DND-41 (cell line): ENCODE results near the gene RAI1.

Experiments
- ATAC-seq: fragments of 200-7000 bp; cut with Tn5 transposase; 3 replicates; pipeline ENCODE4 v1.9.1; 2021; ENCODE audit warnings: low read depth; ENCODE audit not compliant: insufficient read depth
- DNase-seq: peaks from one replicate; pipeline ENCODE4 v3.0.0-alpha.2; 2020
- H2AFZ ChIP-seq: 2 replicates; pipeline ENCODE4 v1.6.0; 2012; ENCODE audit warnings: low read depth, low read length
- H3K27ac ChIP-seq: 2 replicates; pipeline ENCODE4 v1.5.1; 2012; ENCODE audit warnings: low read length, inconsistent platforms
- H3K27me3 ChIP-seq: fragments of 200-600 bp; sonication (generic); 2 replicates; pipeline ENCODE4 v1.6.0; 2012; ENCODE audit warnings: low read length, mild to moderate bottlenecking, inconsistent platforms; ENCODE audit not compliant: insufficient read depth, poor library complexity
- H3K36me3 ChIP-seq: 2 replicates; pipeline ENCODE4 v1.5.1; 2012; ENCODE audit warnings: low read length, inconsistent platforms; ENCODE audit not compliant: insufficient read depth
- H3K4me1 ChIP-seq: 2 replicates; pipeline ENCODE4 v1.5.1; 2012; ENCODE audit warnings: mild to moderate bottlenecking, low read length; ENCODE audit not compliant: insufficient read depth
- H3K4me2 ChIP-seq: 2 replicates; pipeline ENCODE4 v1.6.0; 2012; ENCODE audit warnings: mild to moderate bottlenecking, moderate library complexity, low read length, inconsistent platforms; ENCODE audit not compliant: insufficient read depth
- H3K4me3 ChIP-seq, 2 experiments: fragments of 200-600 bp in 1 of 2; shearing (Covaris generic) in 1 of 2; 2 replicates each; pipeline ENCODE4 v1.5.1; 2012 to 2016; ENCODE audit warnings: inconsistent platforms in 2 of 2, low read length in 2 of 2, mild to moderate bottlenecking in 2 of 2, low read depth in 1 of 2, moderate library complexity in 1 of 2
- H3K79me2 ChIP-seq: 2 replicates; pipeline ENCODE4 v1.6.0; 2012; ENCODE audit warnings: low read length, inconsistent platforms; ENCODE audit not compliant: insufficient read depth
- H3K9ac ChIP-seq: 2 replicates; pipeline ENCODE4 v1.6.0; 2012; ENCODE audit warnings: low read depth, mild to moderate bottlenecking, inconsistent platforms, low read length, moderate library complexity
- H3K9me3 ChIP-seq: 2 replicates; pipeline ENCODE4 v1.5.1; 2012; ENCODE audit warnings: low read length, moderate library complexity, mild to moderate bottlenecking, inconsistent platforms; ENCODE audit not compliant: insufficient read depth, severe bottlenecking
- H4K20me1 ChIP-seq: 2 replicates; pipeline ENCODE4 v1.6.0; 2012; ENCODE audit warnings: low read length; ENCODE audit not compliant: insufficient read depth
- EZH2 ChIP-seq: IDR thresholded peaks from 3 replicates; pipeline ENCODE4 v1.6.1; 2012; ENCODE audit warnings: borderline replicate concordance, low read depth, mild to moderate bottlenecking, moderate library complexity, low read length, inconsistent platforms; ENCODE audit not compliant: severe bottlenecking
- TF ChIP-seq, protein P1 (sequence below): IDR thresholded peaks from 2 replicates; pipeline ENCODE4 v1.5.1; 2012; ENCODE audit warnings: borderline replicate concordance, low read length, moderate library complexity, mild to moderate bottlenecking; ENCODE audit not compliant: poor library complexity, severe bottlenecking; ENCODE audit errors: extremely low read depth

RAI1 gene

DNA sequence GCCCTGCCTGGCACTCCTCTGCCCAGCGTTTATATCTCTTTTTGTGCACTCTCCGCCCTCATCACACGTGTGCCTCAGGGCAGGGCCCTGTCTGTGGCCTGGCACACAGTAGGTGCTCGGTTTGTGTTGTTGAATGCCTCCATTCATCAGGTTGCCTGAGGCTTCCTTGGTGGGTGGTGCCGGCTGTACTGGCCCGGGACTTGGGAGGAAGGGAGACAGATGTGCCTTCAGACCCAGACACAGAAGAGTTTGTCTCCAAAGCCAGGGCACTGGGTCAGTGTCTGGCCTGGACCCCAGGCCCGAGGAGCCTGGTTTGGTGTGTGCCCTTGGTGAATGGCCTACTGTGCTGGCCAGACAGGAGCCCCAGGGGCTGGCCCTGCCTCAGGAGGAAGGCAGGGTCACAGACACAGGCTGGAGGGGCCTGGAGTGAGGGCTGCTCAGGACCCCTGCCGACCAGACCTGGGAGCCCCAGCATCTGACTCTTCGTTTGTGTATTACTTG, 71.6 kb downstream of the RAI1 start:
- DNase-seq (no peak), ATAC-seq (no peak)
- no peak for TF ChIP-seq EZH2
- TF ChIP-seq, protein P1, sequence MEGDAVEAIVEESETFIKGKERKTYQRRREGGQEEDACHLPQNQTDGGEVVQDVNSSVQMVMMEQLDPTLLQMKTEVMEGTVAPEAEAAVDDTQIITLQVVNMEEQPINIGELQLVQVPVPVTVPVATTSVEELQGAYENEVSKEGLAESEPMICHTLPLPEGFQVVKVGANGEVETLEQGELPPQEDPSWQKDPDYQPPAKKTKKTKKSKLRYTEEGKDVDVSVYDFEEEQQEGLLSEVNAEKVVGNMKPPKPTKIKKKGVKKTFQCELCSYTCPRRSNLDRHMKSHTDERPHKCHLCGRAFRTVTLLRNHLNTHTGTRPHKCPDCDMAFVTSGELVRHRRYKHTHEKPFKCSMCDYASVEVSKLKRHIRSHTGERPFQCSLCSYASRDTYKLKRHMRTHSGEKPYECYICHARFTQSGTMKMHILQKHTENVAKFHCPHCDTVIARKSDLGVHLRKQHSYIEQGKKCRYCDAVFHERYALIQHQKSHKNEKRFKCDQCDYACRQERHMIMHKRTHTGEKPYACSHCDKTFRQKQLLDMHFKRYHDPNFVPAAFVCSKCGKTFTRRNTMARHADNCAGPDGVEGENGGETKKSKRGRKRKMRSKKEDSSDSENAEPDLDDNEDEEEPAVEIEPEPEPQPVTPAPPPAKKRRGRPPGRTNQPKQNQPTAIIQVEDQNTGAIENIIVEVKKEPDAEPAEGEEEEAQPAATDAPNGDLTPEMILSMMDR = no peak
- Histone ChIP-seq H3K4me3 (peak overlapping the region; percentile 31 to 69; a peak in 3 of 4 replicates), H4K20me1 (peaks cover 77% of the 10 kb centered on the region), H3K27me3 (no peaks in the 10 kb centered on the region), H3K27ac (peak overlapping the region; percentile 81), H3K4me2 (peak overlapping the region; percentile 82), H3K9ac (peak overlapping the region; percentile 64), H3K79me2 (peaks cover 89% of the 10 kb centered on the region), H3K36me3 (peaks cover 5% of the 10 kb centered on the region), H3K9me3 (no peaks in the 10 kb centered on the region), H3K4me1 (peaks cover 23% of the 10 kb centered on the region), H2AFZ (peak overlapping the region; percentile 73)

DNA sequence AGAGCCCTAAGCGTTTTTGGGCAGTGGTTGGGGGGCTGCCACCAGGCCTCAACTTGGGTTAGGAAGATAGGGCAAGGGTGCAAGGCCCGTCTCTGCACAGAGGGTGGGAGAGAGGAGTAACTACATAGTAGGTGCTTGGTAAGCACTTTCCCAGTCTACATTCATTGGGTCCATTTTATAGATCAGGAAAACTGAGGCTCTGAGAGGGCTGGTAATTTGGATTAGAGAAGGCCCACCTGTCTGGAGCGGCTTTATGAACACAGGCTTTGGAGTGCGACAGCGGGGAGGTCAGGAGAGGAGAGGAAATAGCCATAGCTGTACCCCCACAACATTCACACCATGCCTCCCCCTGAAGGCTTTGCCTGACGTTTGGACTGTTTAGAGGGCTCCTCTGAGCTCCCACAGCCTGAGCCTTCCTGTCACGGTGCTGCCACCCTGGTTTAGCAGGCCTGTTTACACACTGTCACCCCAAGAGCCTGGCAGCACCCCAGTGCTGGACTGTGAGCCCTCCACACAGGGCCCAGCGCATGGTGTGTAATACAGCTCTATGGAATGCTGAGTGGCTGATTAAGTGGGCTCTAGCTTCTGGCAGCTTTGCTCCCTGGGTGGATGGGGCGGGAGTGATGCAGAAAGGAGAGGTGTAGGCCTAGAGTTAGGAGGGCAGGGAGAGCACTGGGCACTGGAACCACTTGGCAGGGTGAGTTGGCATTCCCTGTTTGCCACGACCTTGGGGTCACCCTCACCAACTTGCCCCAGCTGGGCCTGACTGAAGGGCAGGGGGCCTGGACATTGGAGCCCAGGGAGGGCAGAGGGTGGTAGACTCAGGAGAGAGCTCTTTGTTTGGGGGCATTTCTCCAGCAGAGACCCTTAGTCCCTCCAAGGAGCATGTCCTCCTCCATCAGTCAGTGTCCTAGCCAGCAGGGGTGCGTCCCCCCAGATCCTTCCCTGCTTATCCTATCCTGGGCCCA, 73.7 kb downstream of the RAI1 start:
- Histone ChIP-seq H3K4me1 (peaks cover 23% of the 10 kb centered on the region), H3K9me3 (no peaks in the 10 kb centered on the region), H3K9ac (no peak overlapping the region), H4K20me1 (peaks cover 76% of the 10 kb centered on the region), H3K27ac (no peak overlapping the region), H3K79me2 (peaks cover 90% of the 10 kb centered on the region), H3K4me2 (no peak overlapping the region), H3K36me3 (peaks cover 12% of the 10 kb centered on the region), H2AFZ (no peak overlapping the region), H3K27me3 (no peaks in the 10 kb centered on the region), H3K4me3 (no peak overlapping the region)
- ATAC-seq (no peak), DNase-seq (no peak)
- TF ChIP-seq, protein P1 = no peak
- TF ChIP-seq EZH2 = no peak

DNA sequence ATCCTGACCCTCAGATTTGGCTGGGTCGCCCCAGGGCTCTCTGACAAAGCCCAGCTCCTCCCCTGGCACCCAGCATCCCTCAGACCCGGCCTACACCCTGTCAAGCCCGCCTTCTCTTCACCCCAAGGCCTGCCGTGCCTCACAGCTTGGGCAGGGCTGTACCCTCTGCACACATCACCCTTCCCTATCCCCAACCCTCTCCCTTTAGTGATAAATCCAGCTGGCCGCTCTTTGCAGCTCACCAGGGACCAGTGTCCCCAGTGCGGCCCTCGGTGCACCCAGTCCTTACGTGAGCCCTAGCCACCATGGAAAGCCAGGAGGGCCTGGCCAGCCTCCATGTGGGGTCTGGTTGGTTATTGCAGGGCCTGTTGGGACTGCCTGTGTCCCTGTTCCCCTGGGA, 74.5 kb downstream of the RAI1 start:
- Histone ChIP-seq H3K4me1 (peaks cover 22% of the 10 kb centered on the region), H3K9me3 (no peaks in the 10 kb centered on the region), H4K20me1 (peaks cover 79% of the 10 kb centered on the region), H3K79me2 (peaks cover 94% of the 10 kb centered on the region), H3K4me2 (no peak overlapping the region), H3K27me3 (no peaks in the 10 kb centered on the region), H3K4me3 (no peak overlapping the region), H3K9ac (no peak overlapping the region), H3K27ac (no peak overlapping the region), H2AFZ (no peak overlapping the region), H3K36me3 (peaks cover 17% of the 10 kb centered on the region)
- ATAC-seq (no peak), DNase-seq (no peak)
- no peak for TF ChIP-seq EZH2
- TF ChIP-seq, protein P1 = no peak
